Nephron (organoid): ENCODE data around the gene KLHDC10.

ENCODE experiments used
- H3K27ac Mint-ChIP-seq, 3 experiments: 2 replicates each; pipeline ENCODE4 v1.8.0; 2020; ENCODE audit warnings: mixed read lengths in 3 of 3, mild to moderate bottlenecking in 2 of 3, moderate library complexity in 1 of 3
- H3K27me3 Mint-ChIP-seq: 2 replicates; pipeline ENCODE4 v1.8.0; 2021; ENCODE audit warnings: low read depth, mild to moderate bottlenecking, moderate library complexity, mixed read lengths
- H3K36me3 Mint-ChIP-seq: 2 replicates; pipeline ENCODE4 v1.8.0; 2020; ENCODE audit warnings: low read depth, mixed read lengths
- H3K4me1 Mint-ChIP-seq: 2 replicates; pipeline ENCODE4 v1.8.0; 2020; ENCODE audit warnings: mixed read lengths
- H3K4me3 Mint-ChIP-seq, 3 experiments: 2 replicates each; pipeline ENCODE4 v1.8.0; 2020; ENCODE audit warnings: mild to moderate bottlenecking in 3 of 3, mixed read lengths in 3 of 3, moderate library complexity in 2 of 3
- H3K9me3 Mint-ChIP-seq: 2 replicates; pipeline ENCODE4 v1.8.0; 2020; ENCODE audit warnings: mixed read lengths
- CTCF ChIP-seq, 3 experiments: fragments of 200-600 bp; sonication (generic); IDR thresholded peaks; one replicate each; pipeline ENCODE4 v1.5.0; 2021; ENCODE audit warnings: antibody characterized with exemption in 3 of 3; ENCODE audit not compliant: unreplicated experiment in 3 of 3

KLHDC10 gene

DNA sequence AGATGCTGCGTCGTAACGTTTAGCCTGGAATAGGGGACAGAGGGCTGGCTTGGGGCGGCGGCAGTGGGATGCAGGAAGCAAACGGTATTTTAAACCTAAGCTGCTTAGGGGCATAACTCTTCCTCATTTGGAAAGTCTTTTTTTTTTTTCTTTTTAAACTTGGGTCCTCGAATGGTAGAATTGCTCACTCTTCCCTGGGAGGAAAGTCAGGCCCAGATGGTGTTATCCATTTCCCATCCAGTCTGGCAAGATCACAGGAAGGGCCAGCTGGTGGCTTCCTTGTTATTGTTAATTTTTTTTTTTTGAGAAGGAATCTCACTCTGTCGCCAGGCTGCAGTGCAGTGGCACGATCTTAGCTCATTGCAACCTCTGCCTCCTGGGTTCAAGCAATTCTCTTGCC is 78.2 kb downstream of the KLHDC10 start:
- Mint-ChIP-seq H3K27me3 (no peaks in the 10 kb centered on the region), H3K36me3 (no peaks in the 10 kb centered on the region), H3K9me3 (no peaks in the 10 kb centered on the region), H3K27ac (peak overlapping the region; percentile 47 to 79 (median 77)), H3K4me1 (peaks cover 24% of the 10 kb centered on the region), H3K4me3 (no peak overlapping the region)
- no peak for TF ChIP-seq CTCF (IDR thresholded peaks at IDR 0.05; ENCODE audit: unreplicated experiment in 3 of 3)

DNA sequence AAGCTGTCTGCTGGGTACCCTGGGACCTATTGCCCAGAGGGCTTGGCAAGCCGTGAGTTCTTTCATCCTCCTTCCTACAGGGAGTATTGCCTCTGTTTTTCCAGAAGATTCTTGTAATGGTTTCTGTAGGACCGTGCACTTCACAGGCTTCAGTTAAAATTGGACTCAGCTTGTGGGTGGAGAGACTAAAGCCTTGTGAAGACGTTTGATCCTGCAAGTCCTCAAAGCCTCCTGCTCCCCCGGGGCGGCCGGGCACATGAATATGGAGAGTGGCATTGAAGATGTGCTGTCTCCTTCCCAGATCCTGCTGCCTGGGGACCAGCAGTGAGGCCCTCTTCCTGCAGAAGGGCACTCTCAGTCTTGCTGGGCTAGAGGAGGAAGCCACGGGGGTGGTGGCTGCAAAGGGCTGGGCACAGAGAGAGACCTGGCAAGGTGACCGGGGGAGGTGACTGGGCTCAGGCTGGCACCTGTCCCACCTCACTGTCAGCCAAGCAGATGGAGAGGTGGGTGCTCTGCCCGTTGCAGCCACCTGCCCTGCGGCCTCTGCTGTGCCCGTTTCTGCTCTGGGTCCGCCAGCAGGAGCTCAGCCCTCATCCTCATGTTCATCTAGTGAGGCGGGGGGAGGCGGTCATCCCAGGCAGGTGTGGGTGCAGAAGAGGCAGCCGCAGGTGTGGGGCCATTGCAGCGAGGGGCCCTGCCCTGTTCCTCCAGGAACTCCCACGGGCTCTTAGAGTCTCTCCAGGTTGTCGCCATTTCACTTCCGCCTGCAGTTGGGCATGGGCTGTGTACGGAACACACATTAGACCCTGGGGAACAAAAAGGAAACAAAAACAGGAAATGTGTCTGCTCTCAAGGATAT is 79.2 kb downstream of the KLHDC10 start:
- no peak overlapping the region for H3K4me3 Mint-ChIP-seq
- no peaks in the 10 kb centered on the region for H3K27me3 Mint-ChIP-seq
- H3K27ac Mint-ChIP-seq: peak overlapping the region; percentile 60 to 85 (median 80)
- no peaks in the 10 kb centered on the region for H3K36me3 Mint-ChIP-seq
- TF ChIP-seq CTCF (IDR thresholded peaks at IDR 0.05; ENCODE audit: unreplicated experiment in 3 of 3): no peak
- H3K9me3 Mint-ChIP-seq: no peaks in the 10 kb centered on the region
- peaks cover 20% of the 10 kb centered on the region for H3K4me1 Mint-ChIP-seq

- H3K27me3 Mint-ChIP-seq: no peaks in the 10 kb centered on the region
- no peak overlapping the region for H3K4me3 Mint-ChIP-seq
- H3K27ac Mint-ChIP-seq: peak overlapping the region; percentile 45 to 80 (median 77)
- peaks cover 12% of the 10 kb centered on the region for H3K4me1 Mint-ChIP-seq
- peaks cover 3% of the 10 kb centered on the region for H3K36me3 Mint-ChIP-seq
- peaks cover 2% of the 10 kb centered on the region for H3K9me3 Mint-ChIP-seq
- TF ChIP-seq CTCF (IDR thresholded peaks at IDR 0.05; ENCODE audit: unreplicated experiment in 3 of 3): no peak
Observed at GRCh38 chr7:130150587-130150986, 80.3 kb downstream of the KLHDC10 start.

DNA sequence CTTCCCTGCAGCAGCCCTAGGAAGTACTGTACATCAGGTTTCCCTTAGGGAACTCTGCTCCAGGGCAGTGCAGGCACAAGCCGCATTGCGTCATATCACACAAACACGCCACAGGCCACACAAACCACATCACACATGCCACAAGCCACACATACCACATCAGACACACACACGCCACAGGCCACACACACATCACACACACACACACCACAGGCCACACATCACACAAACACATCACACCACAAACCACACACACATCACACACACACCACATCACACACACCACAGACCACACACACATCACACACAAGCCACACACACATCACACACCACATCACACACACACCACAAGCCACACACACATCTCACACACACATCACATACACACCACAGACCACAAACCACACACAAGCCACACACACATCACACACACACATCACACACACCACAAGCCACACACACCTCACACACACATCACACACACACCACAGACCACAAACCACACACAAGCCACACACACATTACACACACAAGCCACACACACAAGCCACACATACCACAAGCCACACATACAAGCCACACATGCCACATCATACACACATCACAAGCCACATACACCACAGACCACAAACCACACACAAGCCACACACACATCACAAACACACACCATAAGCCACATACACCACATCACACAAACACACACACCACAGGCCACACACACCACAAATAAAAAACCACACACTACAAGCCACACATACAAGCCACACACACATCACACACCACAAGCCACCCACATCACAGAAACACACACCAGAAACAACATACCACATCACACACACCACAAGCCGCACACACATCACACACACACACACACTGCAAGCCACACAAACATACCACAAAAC is 81.5 kb downstream of the KLHDC10 start:
- H3K27ac Mint-ChIP-seq: no peak overlapping the region
- peaks cover 4% of the 10 kb centered on the region for H3K36me3 Mint-ChIP-seq
- H3K4me1 Mint-ChIP-seq: peaks cover 7% of the 10 kb centered on the region
- H3K27me3 Mint-ChIP-seq: no peaks in the 10 kb centered on the region
- no peak overlapping the region for H3K4me3 Mint-ChIP-seq
- H3K9me3 Mint-ChIP-seq: peaks cover 3% of the 10 kb centered on the region
- no peak for TF ChIP-seq CTCF (IDR thresholded peaks at IDR 0.05; ENCODE audit: unreplicated experiment in 3 of 3)

- H3K27me3 Mint-ChIP-seq: no peaks in the 10 kb centered on the region
- H3K9me3 Mint-ChIP-seq: peaks cover 3% of the 10 kb centered on the region
- TF ChIP-seq CTCF (IDR thresholded peaks at IDR 0.05; ENCODE audit: unreplicated experiment in 3 of 3): no peak
- H3K4me1 Mint-ChIP-seq: peaks cover 8% of the 10 kb centered on the region
- H3K27ac Mint-ChIP-seq: no peak overlapping the region
- H3K36me3 Mint-ChIP-seq: peaks cover 8% of the 10 kb centered on the region
- no peak overlapping the region for H3K4me3 Mint-ChIP-seq
Observed at GRCh38 chr7:130152493-130153210, 82.3 kb downstream of the KLHDC10 start.
